Hepatocyte (in vitro differentiated cells): ENCODE results near the gene ITIH6.

Experiments used
- EZH2phosphoT487 ChIP-seq: fragments of 200-600 bp; sonication (generic); IDR thresholded peaks from one replicate; pipeline ENCODE4 v1.6.1; 2018; ENCODE audit warnings: antibody characterized with exemption, mild to moderate bottlenecking, low read depth, moderate library complexity; ENCODE audit not compliant: unreplicated experiment, severe bottlenecking
- TF ChIP-seq, protein P1 (sequence below): fragments of 200-600 bp; sonication (generic); IDR thresholded peaks from 2 replicates; pipeline ENCODE4 v1.5.1; 2016; ENCODE audit warnings: antibody characterized with exemption, mild to moderate bottlenecking; ENCODE audit not compliant: poor library complexity

DNA sequence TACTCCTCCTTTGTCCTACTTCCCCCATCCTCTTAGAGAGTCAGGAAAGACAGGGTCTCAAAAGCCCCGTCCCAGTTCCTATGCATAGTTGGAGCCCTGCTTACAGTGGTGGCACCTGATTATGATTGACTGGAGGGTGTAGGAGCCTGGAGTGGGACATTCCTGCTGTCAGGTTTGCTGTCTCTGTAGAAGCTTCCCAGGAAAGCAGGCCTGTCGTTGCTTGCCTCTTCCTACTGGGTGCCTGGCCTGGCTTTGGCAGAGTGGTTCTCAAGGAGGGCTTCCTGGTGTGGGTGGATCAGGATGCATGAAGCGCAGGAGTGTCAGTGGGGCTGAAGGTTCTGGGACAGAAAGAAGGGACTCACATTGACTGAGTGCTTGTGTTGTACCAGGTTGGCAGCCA lies 14.3 kb upstream of the ITIH6 start:
- TF ChIP-seq EZH2phosphoT487: no peak
- TF ChIP-seq, protein P1, sequence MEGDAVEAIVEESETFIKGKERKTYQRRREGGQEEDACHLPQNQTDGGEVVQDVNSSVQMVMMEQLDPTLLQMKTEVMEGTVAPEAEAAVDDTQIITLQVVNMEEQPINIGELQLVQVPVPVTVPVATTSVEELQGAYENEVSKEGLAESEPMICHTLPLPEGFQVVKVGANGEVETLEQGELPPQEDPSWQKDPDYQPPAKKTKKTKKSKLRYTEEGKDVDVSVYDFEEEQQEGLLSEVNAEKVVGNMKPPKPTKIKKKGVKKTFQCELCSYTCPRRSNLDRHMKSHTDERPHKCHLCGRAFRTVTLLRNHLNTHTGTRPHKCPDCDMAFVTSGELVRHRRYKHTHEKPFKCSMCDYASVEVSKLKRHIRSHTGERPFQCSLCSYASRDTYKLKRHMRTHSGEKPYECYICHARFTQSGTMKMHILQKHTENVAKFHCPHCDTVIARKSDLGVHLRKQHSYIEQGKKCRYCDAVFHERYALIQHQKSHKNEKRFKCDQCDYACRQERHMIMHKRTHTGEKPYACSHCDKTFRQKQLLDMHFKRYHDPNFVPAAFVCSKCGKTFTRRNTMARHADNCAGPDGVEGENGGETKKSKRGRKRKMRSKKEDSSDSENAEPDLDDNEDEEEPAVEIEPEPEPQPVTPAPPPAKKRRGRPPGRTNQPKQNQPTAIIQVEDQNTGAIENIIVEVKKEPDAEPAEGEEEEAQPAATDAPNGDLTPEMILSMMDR: no peak
